SKM-1 (cell line): Measurements from ENCODE around the gene PLPP1.

Experiments used
- DNase-seq: peaks from one replicate; lab custom pipeline; 2025; ENCODE audit not compliant: unreplicated experiment; lab: John Stamatoyannopoulos, UW

Gene PLPP1

GRCh38 chr5:55450050-55450765, 84.6 kb downstream of the PLPP1 start:
- no peak for DNase-seq

- no peak for DNase-seq
Measured at GRCh38 chr5:55446640-55447351, 88.0 kb downstream of the PLPP1 start.

GRCh38 chr5:55445791-55446190, 89.0 kb downstream of the PLPP1 start:
- DNase-seq: no peak

- DNase-seq: no peak
Measured at GRCh38 chr5:55441954-55442353, 92.8 kb downstream of the PLPP1 start.

- DNase-seq: no peak
Measured at GRCh38 chr5:55441107-55441771, 93.5 kb downstream of the PLPP1 start.

- DNase-seq: no peak
Measured at GRCh38 chr5:55440188-55440646, 94.5 kb downstream of the PLPP1 start.

GRCh38 chr5:55438998-55439397, 95.8 kb downstream of the PLPP1 start:
- no peak for DNase-seq

- DNase-seq: no peak
Measured at GRCh38 chr5:55437859-55438206, 96.9 kb downstream of the PLPP1 start.

GRCh38 chr5:55437452-55437851, 97.3 kb downstream of the PLPP1 start:
- no peak for DNase-seq

- DNase-seq: no peak
Measured at GRCh38 chr5:55432549-55432948, 102.2 kb downstream of the PLPP1 start.

- no peak for DNase-seq
Measured at GRCh38 chr5:55429613-55430253, 105.0 kb downstream of the PLPP1 start.

- no peak for DNase-seq
Measured at GRCh38 chr5:55429221-55429612, 105.5 kb downstream of the PLPP1 start.

GRCh38 chr5:55427157-55427556, 107.6 kb downstream of the PLPP1 start:
- no peak for DNase-seq

- DNase-seq: no peak
Measured at GRCh38 chr5:55426455-55426854, 108.3 kb downstream of the PLPP1 start.

GRCh38 chr5:55421074-55421529, 113.7 kb downstream of the PLPP1 start:
- DNase-seq: no peak

GRCh38 chr5:55418994-55419968, 115.5 kb downstream of the PLPP1 start:
- no peak for DNase-seq

- no peak for DNase-seq
Measured at GRCh38 chr5:55416306-55416705, 118.5 kb downstream of the PLPP1 start.

GRCh38 chr5:55415071-55415470, 119.7 kb downstream of the PLPP1 start:
- DNase-seq: no peak

- DNase-seq: no peak
Measured at GRCh38 chr5:55413644-55414043, 121.1 kb downstream of the PLPP1 start.

- no peak for DNase-seq
Measured at GRCh38 chr5:55411876-55412275, 122.9 kb downstream of the PLPP1 start.
